Heart right ventricle (tissue), 16 donors: ENCODE measurements around the gene MS4A14. TPM values are rescaled to one million over a fixed set of nuclear protein-coding genes. Genes with fewer than 3 reads are reported as not detected.

Experiments
- ATAC-seq, 8 donors: fragments of 200-7000 bp; cut with Tn5 transposase; one replicate each; pipeline ENCODE4 v1.9.1; 2020; ENCODE audit warnings: mild to moderate bottlenecking in 8 of 8, moderate library complexity in 8 of 8, moderate number of reproducible peaks in 1 of 8
- DNase-seq, 2 donors: peaks; one replicate each; pipeline ENCODE4 v3.0.0-alpha.2; 2020
- H3K27ac ChIP-seq, 10 donors: fragments of 200-600 bp; sonication (generic) in 2 of 10; one replicate each; pipeline versions ENCODE4 v1.5.0 to v1.8.0; 2020 to 2022; ENCODE audit warnings: mild to moderate bottlenecking in 3 of 10
- H3K27me3 ChIP-seq, 7 donors: fragments of 200-600 bp; one replicate each; pipeline ENCODE4 v1.8.0; 2021 to 2022; ENCODE audit warnings: mild to moderate bottlenecking in 2 of 7
- H3K36me3 ChIP-seq, 9 donors: fragments of 200-600 bp; sonication (generic) in 1 of 9; one replicate each; pipeline versions ENCODE4 v1.5.0 to v1.8.0; 2020 to 2022; ENCODE audit warnings: mild to moderate bottlenecking in 2 of 9
- H3K4me1 ChIP-seq, 9 donors: fragments of 200-600 bp; sonication (generic) in 1 of 9; one replicate each; pipeline versions ENCODE4 v1.5.0 to v1.8.0; 2020 to 2022; ENCODE audit warnings: mild to moderate bottlenecking in 4 of 9
- H3K4me3 ChIP-seq, 10 donors: fragments of 200-600 bp; sonication (generic) in 2 of 10; one replicate each; pipeline versions ENCODE4 v1.5.0 to v1.8.0; 2020 to 2022; ENCODE audit warnings: mild to moderate bottlenecking in 7 of 10, moderate library complexity in 2 of 10
- H3K9me3 ChIP-seq, 11 donors: fragments of 200-600 bp in 10 of 11; sonication (generic) in 2 of 11; one replicate each; pipeline versions ENCODE4 v1.5.0 to v1.8.0; 2013 to 2022; ENCODE audit warnings: mild to moderate bottlenecking in 2 of 11, control low read depth in 1 of 11, moderate library complexity in 1 of 11
- WGBS, 2 donors: extraction: QIAGEN DNeasy Blood & Tissue Kit; methylation state at CpG; one replicate each; pipeline ENCODE4 v1.1.7; 2013; ENCODE audit warnings: inconsistent platforms in 1 of 2; 5-methylcytosine and 5-hydroxymethylcytosine counted together
- intact Hi-C, 10 donors: fragments of 100-400 bp; cut with DNase I; formaldehyde crosslinking; loops; one replicate each; pipeline versions ENCODE4 v1.11.1 to v1.14.2; 2022
- long read RNA-seq, 3 donors: library from polyadenylated mRNA; unstranded; transcript quantifications; one replicate each; pipeline ENCODE4 v2.0.0, GENCODE V29; 2020 to 2021
- polyA plus RNA-seq, 2 donors: library from polyadenylated mRNA; stranded (reverse); fragments of 200-250 nt; gene quantifications; one replicate each; pipeline ENCODE4 v1.2.3, GENCODE V29; 2013
- total RNA-seq, 10 donors: library from RNA; stranded (reverse); fragmentation: NEBNext Ultra II Directional in 3 of 10; extraction: Animal tissue kit (Norgen Biotek cat#: 25700) in 3 of 10; gene quantifications; one replicate each; pipeline versions ENCODE4 v1.2.1 to v1.2.4, GENCODE V29; 2021 to 2023
- TF ChIP-seq, protein P1 (sequence below), 9 donors: fragments of 200-600 bp; sonication (generic) in 2 of 9; IDR thresholded peaks; one replicate each; pipeline versions ENCODE4 v1.5.0 to v1.8.0; 2021 to 2022; ENCODE audit warnings: antibody characterized with exemption in 9 of 9, mild to moderate bottlenecking in 5 of 9, moderate library complexity in 1 of 9
- donor health status: Arrhythmogenic right ventricular cardiomyopathy.
- donor health status: ischemic (EF 13 %, LVEDD 7.1; RV severe dilation, severe dysfunction).
- donor health status: healthy with polysubstance abuse.
- donor health status: DM: no; HTN: yes; CAD: no.
- donor health status: DM: no; HTN: no; CAD: no.
- donor health status: ischemic (EF 25% LVEDD 6.9; RV normal size, moderate dysfunction).
- donor health status: ischemic (EF 25% LVEDD 5.7; RV mildly dilated, moderate dysfunction).
- donor health status: healthy.
- donor health status: DM: yes; HTN: yes; CAD: no.
- donor health status: Ischemic cardiomyopathy.
- donor health status: ischemic (EF 35%, LVEDD 5.7; RV mildly dilated, moderate dysfunction).
- donor health status: nonischemic (EF 11% LVEDD 7.7; RV severe dilation, severe dysfunction).
- donor health status: DM: yes; HTN: yes; CAD: no.
- donor health status: PGD.
- donor health status: ischemic (EF 29% LVEDD 5.4; RV normal size, mild dysfunction).
- donor health status: nonischemic (EF 23%, LVEDD 6.1; RV moderate dilation, normal function).

The MS4A14 gene, protein sequence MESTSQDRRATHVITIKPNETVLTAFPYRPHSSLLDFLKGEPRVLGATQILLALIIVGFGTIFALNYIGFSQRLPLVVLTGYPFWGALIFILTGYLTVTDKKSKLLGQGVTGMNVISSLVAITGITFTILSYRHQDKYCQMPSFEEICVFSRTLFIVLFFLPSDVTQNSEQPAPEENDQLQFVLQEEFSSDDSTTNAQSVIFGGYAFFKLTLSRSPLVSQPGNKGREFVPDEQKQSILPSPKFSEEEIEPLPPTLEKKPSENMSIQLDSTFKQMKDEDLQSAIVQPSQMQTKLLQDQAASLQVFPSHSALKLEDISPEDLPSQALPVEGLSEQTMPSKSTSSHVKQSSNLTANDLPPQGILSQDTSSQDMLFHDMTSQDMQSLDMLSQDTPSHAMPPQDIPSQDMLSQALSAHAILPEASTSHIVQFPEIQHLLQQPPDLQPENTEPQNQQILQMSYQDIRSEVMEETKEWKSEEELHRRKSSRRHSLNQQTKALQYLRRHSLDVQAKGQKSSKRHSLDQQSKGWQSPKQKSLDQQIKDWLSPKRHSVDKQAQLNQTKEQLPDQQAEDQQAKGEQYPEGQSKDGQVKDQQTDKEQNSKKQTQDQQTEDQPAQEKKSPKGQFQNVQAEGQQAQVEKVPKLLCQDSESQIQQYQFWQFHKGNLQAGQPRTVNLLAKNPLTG
- total RNA-seq (1 to 10 TPM in 1 of 10 donors, under 1 TPM in 7, not detected in 2; 0.11 to 1.6 (median 0.28) TPM), polyA plus RNA-seq (1 to 10 TPM in 1 of 2 donors, under 1 TPM in 1; 0.16 to 2.6 TPM)
- long read RNA-seq, donor 1: 0 reads
- long read RNA-seq, donor 2: 0 reads
- long read RNA-seq, donor 3, partial matches to known transcripts: 0 of 1 reads
- long read RNA-seq, donor 3, other reads (novel, unspliced or antisense): 1 of 1 reads

DNA sequence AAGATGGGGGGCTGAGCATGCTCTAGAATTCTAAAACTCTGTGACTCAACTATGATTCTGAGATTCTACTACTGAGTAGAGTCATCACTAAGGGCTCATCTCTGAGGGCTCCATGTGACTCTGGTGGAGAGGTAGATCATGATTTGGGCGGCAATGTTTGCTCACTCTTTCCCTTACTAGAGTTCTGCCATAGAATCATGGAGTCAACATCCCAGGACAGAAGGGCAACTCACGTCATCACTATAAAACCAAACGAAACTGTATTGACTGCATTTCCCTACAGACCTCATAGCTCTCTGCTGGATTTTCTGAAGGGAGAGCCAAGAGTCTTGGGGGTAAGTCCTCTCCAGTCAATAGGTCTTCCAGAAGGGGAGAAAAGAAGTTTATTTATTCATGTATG is at the start of gene MS4A14:
Gene MS4A14, plus strand, starts transcription at position 78 of the 400 bp plus-strand sequence. Its CDS starts 120 bp downstream, at position 198.
- WGBS, 2 donors: 56 to 61% methylated on average over 3 of the region's 3 CpGs
- H3K4me1 ChIP-seq: peaks cover 0 to 24% (median 0%) of the 10 kb centered on the region in 9 donors
- TF ChIP-seq, protein P1, sequence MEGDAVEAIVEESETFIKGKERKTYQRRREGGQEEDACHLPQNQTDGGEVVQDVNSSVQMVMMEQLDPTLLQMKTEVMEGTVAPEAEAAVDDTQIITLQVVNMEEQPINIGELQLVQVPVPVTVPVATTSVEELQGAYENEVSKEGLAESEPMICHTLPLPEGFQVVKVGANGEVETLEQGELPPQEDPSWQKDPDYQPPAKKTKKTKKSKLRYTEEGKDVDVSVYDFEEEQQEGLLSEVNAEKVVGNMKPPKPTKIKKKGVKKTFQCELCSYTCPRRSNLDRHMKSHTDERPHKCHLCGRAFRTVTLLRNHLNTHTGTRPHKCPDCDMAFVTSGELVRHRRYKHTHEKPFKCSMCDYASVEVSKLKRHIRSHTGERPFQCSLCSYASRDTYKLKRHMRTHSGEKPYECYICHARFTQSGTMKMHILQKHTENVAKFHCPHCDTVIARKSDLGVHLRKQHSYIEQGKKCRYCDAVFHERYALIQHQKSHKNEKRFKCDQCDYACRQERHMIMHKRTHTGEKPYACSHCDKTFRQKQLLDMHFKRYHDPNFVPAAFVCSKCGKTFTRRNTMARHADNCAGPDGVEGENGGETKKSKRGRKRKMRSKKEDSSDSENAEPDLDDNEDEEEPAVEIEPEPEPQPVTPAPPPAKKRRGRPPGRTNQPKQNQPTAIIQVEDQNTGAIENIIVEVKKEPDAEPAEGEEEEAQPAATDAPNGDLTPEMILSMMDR (IDR thresholded peaks at IDR 0.05): no peak
- peaks cover 0 to 3% (median 0%) of the 10 kb centered on the region in 7 donors for H3K27me3 ChIP-seq
- no peaks in the 10 kb centered on the region for H3K9me3 ChIP-seq
- H3K27ac ChIP-seq: peak within 1 kb of the TSS in 2 of 10 donors; percentile 43 to 62
- DNase-seq: no peak
- peak in 6 of 8 donors; percentile 15 to 59 (median 46) for ATAC-seq
- peaks cover 0 to 5% (median 0%) of the 10 kb centered on the region in 9 donors for H3K36me3 ChIP-seq
- intact Hi-C loops: no loop called here
- H3K4me3 ChIP-seq: no peak within 1 kb of the TSS

GRCh38 chr11:60347084-60347797 is 49.0 kb upstream of the MS4A14 start:
- Histone ChIP-seq H3K27ac (no peak overlapping the region), H3K4me3 (no peak overlapping the region), H3K4me1 (no peaks in the 10 kb centered on the region), H3K27me3 (peaks cover 0 to 14% (median 0%) of the 10 kb centered on the region in 7 donors), H3K36me3 (no peaks in the 10 kb centered on the region), H3K9me3 (peaks cover 0 to 4% (median 0%) of the 10 kb centered on the region in 11 donors)
- intact Hi-C loops: no loop called here
- DNase-seq: no peak
- WGBS, 2 donors: 86 to 91% methylated on average over 2 of the region's 2 CpGs
- ATAC-seq: no peak
- TF ChIP-seq, protein P1 (IDR thresholded peaks at IDR 0.05): no peak

DNA sequence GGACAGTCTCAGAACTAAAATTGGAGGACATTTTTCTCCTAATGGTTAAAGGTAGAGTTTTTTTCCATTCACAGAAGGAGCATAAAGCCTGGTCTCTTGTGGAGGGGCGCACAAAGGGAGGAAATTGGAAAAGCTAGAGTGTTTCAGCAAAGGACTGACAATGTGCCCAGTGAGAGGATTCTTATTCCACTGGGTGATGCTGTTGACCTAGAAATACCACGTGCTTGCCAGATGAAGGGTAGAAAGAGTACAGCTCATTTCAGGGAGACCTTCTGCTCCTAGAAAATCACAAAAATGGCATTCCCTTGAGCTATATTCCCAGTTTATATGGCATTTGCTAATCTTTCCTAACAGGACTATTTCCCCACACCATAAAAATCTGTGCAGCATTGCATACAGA is 48.1 kb upstream of the MS4A14 start:
- Histone ChIP-seq H3K4me1 (no peaks in the 10 kb centered on the region), H3K9me3 (peaks cover 0 to under 1% (median 0%) of the 10 kb centered on the region in 11 donors), H3K27ac (no peak overlapping the region), H3K36me3 (no peaks in the 10 kb centered on the region), H3K27me3 (peaks cover 0 to 8% (median 0%) of the 10 kb centered on the region in 7 donors), H3K4me3 (no peak overlapping the region)
- 62 to 66% methylated on average over 2 of the region's 2 CpGs for WGBS, 2 donors
- TF ChIP-seq, protein P1 (IDR thresholded peaks at IDR 0.05): no peak
- intact Hi-C loops: no loop called here
- no peak for ATAC-seq
- no peak for DNase-seq

- Histone ChIP-seq H3K27ac (no peak overlapping the region), H3K27me3 (peaks cover 0 to 8% (median 0%) of the 10 kb centered on the region in 7 donors), H3K36me3 (no peaks in the 10 kb centered on the region), H3K4me1 (no peaks in the 10 kb centered on the region), H3K9me3 (peaks cover 0 to 6% (median 0%) of the 10 kb centered on the region in 11 donors), H3K4me3 (no peak overlapping the region)
- intact Hi-C loops: no loop called here
- DNase-seq (no peak), ATAC-seq (no peak)
- WGBS, 2 donors: 80 to 89% methylated on average over 1 of the region's 1 CpG
- TF ChIP-seq, protein P1 (IDR thresholded peaks at IDR 0.05): no peak
These were observed 46.3 kb upstream of the MS4A14 start for GRCh38 chr11:60349990-60350389.
